Fibroblast of villous mesenchyme (primary cell): ENCODE results near the gene PLEKHB1. TPM values are rescaled to one million over a fixed set of nuclear protein-coding genes. Genes with fewer than 3 reads are reported as not detected.
A peak's percentile ranks its signal among the peaks of the same experiment; 100 is the strongest.

Source experiments
- DNase-seq: peaks from one replicate; pipeline ENCODE4 v3.0.0-alpha.2; 2010; ENCODE audit warnings: low read depth
- H3K4me3 ChIP-seq: 2 replicates; pipeline ENCODE4 v1.5.1; 2011; ENCODE audit warnings: low read depth, mild to moderate bottlenecking, low read length
- CTCF ChIP-seq: IDR thresholded peaks from 2 replicates; pipeline ENCODE4 v1.5.1; 2012; ENCODE audit warnings: low read depth, mild to moderate bottlenecking, low read length; ENCODE audit not compliant: insufficient read depth
- total RNA-seq: library from RNA; depleted of rRNA; stranded (reverse); fragments of >200 nt; gene quantifications from 2 replicates; pipeline ENCODE4 v1.2.3, GENCODE V29; 2012

The PLEKHB1 gene
- total RNA-seq, 1 donor = under 0.01 TPM

GRCh38 chr11:73659961-73660360, 13.6 kb downstream of the PLEKHB1 start:
- no peak overlapping the region for H3K4me3 ChIP-seq
- no peak for TF ChIP-seq CTCF
- DNase-seq = no peak

GRCh38 chr11:73660497-73661034, 14.2 kb downstream of the PLEKHB1 start:
- TF ChIP-seq CTCF = no peak
- H3K4me3 ChIP-seq = peak overlapping the region; percentile 48

GRCh38 chr11:73661035-73661628, 14.8 kb downstream of the PLEKHB1 start:
- H3K4me3 ChIP-seq = peak overlapping the region; percentile 48
- peak; percentile 97 for TF ChIP-seq CTCF
- peak; percentile 81 for DNase-seq

More at GRCh38 chr11:73660497-73661034, 14.2 kb downstream of the PLEKHB1 start:
- DNase-seq = no peak

GRCh38 chr11:73662445-73663157, 16.2 kb downstream of the PLEKHB1 start:
- no peak for TF ChIP-seq CTCF
- peak; percentile 40 for DNase-seq
- H3K4me3 ChIP-seq = no peak overlapping the region

GRCh38 chr11:73663604-73664495, 17.5 kb downstream of the PLEKHB1 start:
- no peak for TF ChIP-seq CTCF
- DNase-seq = no peak
- H3K4me3 ChIP-seq = no peak overlapping the region

- H3K4me3 ChIP-seq = no peak overlapping the region
- TF ChIP-seq CTCF = no peak
- no peak for DNase-seq
Observed at GRCh38 chr11:73664877-73665276, 18.5 kb downstream of the PLEKHB1 start.
